A673 (cell line): Measurements from ENCODE around the gene ACOXL.

Experiments
- EZH2 ChIP-seq: fragments of 200-600 bp; sonication (generic); IDR thresholded peaks from 2 replicates; pipeline ENCODE4 v1.6.1; 2017; ENCODE audit warnings: borderline replicate concordance, low read depth, mild to moderate bottlenecking, mixed read lengths, antibody characterized with exemption, low read length; ENCODE audit not compliant: poor library complexity, severe bottlenecking
- TF ChIP-seq, protein P1 (sequence below): fragments of 300-800, 200-600 bp; sonication (generic); conservative IDR thresholded peaks from 2 replicates; pipeline ENCODE4 v1.5.1; 2017; ENCODE audit warnings: low read depth, mild to moderate bottlenecking, antibody characterized with exemption, low read length, moderate library complexity, mixed read lengths

DNA sequence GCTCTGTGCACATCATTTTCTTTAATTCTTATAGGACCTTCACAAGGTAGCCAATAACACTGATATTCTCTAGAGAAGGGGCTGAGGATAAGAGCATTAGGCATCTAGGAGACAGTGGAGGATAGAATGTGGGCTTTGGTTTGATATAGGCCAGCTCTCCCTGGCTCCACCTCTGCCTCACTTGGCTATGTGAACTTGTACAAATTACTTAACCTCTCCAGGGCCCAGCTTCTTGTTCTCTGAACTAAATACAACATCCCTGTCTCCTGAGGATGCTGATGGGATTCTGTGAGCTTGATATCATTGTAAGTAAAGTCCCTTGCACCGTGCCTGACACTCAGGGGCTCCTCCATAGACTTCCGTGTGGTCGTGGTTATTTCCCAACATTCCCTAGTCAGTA, 87.3 kb downstream of the ACOXL start:
- TF ChIP-seq EZH2 = no peak
- TF ChIP-seq, protein P1, sequence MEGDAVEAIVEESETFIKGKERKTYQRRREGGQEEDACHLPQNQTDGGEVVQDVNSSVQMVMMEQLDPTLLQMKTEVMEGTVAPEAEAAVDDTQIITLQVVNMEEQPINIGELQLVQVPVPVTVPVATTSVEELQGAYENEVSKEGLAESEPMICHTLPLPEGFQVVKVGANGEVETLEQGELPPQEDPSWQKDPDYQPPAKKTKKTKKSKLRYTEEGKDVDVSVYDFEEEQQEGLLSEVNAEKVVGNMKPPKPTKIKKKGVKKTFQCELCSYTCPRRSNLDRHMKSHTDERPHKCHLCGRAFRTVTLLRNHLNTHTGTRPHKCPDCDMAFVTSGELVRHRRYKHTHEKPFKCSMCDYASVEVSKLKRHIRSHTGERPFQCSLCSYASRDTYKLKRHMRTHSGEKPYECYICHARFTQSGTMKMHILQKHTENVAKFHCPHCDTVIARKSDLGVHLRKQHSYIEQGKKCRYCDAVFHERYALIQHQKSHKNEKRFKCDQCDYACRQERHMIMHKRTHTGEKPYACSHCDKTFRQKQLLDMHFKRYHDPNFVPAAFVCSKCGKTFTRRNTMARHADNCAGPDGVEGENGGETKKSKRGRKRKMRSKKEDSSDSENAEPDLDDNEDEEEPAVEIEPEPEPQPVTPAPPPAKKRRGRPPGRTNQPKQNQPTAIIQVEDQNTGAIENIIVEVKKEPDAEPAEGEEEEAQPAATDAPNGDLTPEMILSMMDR = no peak
